GM18909 (cell line): Measurements from ENCODE around the gene PKIG.
"Not testable (repeated sequence)": the region's sequence is repeated elsewhere in the genome, so short reads cannot be mapped to it uniquely, and the experiment has no call there.

Source experiments
- ATAC-seq: cut with Tn5 transposase; IDR thresholded peaks from one replicate; pipeline ENCODE4 v1.9.1; 2021; ENCODE audit warnings: mild to moderate bottlenecking; ENCODE audit not compliant: unreplicated experiment, poor library complexity

The PKIG gene

GRCh38 chr20:44571362-44571988 lies 10.9 kb upstream of the PKIG start:
- no peak for ATAC-seq

- no peak for ATAC-seq
Measured at GRCh38 chr20:44572551-44573500, 9.6 kb upstream of the PKIG start.

DNA sequence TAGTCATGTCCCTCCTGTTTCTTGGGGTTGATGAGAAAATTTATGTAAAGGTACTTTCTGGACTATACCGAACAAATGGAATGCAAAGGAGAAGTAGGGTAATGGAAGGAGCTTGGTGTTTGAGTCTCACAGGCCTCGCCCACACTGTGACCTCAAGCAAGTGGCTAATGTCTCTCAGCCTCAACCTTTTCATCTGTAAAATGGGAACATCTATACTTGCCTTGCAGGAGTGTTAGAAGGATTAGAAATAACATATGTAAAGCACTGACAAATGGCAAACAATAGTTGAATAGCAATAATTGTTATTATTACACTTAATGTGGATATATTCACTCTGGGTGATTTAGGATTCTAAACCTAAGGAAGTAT lies 8.9 kb upstream of the PKIG start:
- ATAC-seq, result no peak

DNA sequence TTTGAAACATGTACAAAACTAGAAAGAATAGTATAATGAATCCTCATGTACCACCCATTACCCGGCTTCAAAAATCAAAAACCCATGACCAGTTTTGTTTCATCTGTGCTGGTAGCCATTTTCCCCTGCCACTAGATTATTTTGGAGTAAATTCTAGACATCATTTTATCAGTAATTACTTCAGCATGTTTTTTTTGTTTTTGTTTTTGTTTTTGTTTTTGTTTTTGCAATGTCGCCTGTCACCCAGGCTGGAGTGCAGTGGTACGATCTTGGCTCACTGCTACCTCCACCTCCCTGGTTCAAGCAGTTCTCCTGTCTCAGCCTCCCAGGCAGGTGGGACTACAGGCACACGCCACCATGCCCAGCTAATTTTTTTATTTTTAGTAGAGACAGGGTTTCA lies 8.0 kb upstream of the PKIG start:
- ATAC-seq, result no peak

DNA sequence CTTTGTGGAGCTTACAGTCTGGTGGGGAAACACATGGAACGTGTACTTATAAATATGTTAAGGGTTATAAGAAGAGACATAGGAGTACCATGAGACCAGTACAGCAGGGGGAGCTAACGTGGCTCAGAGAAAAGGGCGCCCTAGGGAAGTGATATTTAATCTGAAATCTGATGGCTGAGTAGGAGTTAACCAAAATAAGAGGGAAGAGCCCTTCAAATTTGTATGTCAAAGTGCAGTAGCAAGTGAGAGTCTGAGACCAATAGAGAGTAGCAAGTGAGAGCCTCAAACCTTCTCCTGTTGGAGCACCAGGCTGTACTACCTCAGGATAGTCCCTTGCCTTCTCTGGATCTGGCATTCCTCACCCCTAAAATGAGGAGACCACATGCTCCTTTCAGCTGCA lies 6.1 kb upstream of the PKIG start:
- ATAC-seq, result no peak

- ATAC-seq, result no peak
Measured at GRCh38 chr20:44579313-44580081, 2.9 kb upstream of the PKIG start.

- ATAC-seq, result no peak
Measured at GRCh38 chr20:44580581-44581268, 1.7 kb upstream of the PKIG start.

- no peak for ATAC-seq
Measured at GRCh38 chr20:44581515-44581914, 864 bp upstream of the PKIG start.

GRCh38 chr20:44583157-44583556 lies 778 bp downstream of the PKIG start:
- no peak for ATAC-seq

- no peak for ATAC-seq
Measured at GRCh38 chr20:44584162-44584561, 1.8 kb downstream of the PKIG start.

DNA sequence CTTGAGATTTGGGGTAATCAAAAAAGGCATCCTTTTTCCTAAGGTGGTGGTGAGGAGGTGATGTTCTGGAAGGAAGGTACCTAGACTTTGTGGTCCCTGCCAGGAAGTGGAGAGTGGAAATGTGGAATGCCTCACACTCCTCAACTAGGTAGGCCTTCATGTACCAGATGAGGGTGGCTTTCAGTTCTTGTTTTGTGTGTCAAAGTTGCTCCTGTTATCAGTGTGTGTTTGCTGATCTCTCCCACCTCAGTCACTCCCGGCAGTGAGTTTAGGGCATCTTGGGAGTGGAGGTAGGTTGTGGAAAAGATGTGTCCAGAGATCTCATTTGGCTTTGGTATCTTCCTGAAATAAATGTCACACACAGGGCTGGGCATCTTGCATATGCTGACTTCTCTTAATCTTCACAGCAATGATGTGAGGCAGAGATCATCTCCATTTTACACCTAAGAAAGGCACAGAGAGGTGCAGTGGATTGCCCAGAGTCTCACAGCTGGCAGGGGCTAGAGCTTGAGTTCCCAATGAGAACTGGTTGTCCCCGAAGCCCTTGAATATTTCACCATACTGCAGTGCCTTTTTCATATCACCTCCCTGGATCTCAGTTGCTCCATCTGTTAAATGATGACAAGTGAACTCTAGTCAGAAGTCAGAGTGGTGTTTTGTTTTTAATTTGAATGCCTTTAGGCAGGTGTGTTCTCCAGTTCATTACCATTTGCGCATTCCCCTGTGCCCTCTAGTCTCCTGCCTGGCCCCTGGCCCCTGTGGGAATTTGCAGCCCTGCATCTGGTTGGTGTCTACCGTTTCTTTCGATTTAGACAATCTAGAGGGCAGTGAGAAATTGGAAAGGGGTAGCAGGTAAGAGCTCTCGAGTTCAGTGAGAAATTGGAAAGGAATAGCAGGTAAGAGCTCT lies 2.9 kb downstream of the PKIG start:
- ATAC-seq, result no peak

- peak; percentile 80 for ATAC-seq
Measured at GRCh38 chr20:44586289-44586911, 4.0 kb downstream of the PKIG start.

DNA sequence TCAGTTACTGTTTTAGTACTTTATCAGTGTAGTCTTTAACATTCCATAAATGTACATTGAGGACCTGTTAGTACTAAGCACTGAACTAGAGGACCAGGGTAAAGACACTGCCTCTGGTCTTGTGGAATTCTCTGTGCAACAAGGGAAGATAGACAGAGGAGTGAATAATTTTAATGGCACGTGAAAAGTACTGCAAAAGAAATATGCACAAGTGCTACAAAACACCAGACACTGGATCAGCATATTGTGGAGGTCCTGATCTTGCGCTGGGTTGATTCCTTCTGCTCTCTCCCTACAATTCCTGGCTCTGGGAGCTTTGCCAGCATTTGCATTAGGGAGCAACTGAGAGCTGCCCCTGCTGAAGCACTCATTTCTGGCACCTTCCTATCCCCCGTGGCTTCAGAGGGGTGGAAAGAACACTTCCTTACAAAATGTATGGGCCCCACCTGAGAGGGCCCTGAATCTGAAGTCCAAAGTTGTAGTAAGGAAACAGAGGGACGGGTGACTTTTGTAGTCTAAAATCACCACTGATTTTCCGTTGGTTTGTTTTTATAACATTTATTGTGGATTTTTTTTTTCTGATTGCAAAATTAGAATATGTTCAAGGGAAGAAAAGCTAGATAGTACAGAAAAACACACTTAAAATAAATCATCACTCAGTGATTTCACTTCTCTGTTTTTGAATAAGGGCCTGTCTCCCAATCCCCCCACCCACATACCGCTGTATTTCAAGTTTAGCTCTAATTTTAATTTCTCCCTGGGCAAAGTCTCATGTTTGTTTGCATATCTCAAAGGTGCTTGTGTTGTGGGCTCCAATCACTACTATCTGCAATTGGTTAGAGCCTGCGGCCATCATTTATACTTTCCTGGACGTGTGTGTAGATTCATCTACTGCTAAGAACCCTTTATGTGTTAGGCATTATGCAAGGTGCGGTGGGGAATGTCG lies 4.9 kb downstream of the PKIG start:
- no peak for ATAC-seq

DNA sequence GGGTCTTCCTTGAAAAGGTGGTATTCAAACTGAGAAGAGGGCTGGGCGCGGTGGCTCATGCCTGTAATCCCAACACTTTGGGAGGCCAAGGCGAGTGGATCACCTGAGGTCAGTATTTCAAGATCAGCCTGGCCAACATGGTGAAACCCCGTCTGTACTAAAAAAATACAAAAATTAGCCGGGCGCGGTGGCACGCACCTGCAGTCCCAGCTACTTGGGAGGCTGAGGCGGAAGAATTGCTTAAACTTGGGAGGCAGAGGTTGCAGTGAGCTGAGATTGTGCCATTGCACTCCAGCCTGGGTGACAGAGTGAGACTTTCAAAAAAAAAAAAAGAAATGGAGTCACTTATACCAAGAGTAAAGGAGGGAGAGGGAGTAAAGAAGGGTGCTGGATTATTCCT lies 5.9 kb downstream of the PKIG start:
- not testable (repeated sequence) for ATAC-seq

DNA sequence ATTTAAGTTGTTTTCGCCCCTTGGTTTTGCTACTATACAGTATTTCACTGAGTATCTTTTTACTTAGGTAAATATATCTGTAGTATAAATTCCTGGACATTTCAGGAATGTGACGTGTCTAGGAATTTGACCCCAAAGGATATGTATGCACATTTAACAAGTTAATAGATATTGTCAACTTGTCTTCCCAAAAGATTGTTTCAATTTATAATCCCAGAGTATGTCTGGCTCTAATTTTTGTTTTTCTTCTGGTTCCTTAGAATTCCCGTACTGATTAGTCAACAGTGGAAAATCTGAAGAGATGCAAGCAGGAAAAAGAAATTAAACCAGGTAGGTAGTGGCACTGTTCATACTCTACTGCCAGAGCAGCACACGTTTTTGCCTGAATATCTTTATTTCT lies 7.2 kb downstream of the PKIG start:
- ATAC-seq, result no peak

DNA sequence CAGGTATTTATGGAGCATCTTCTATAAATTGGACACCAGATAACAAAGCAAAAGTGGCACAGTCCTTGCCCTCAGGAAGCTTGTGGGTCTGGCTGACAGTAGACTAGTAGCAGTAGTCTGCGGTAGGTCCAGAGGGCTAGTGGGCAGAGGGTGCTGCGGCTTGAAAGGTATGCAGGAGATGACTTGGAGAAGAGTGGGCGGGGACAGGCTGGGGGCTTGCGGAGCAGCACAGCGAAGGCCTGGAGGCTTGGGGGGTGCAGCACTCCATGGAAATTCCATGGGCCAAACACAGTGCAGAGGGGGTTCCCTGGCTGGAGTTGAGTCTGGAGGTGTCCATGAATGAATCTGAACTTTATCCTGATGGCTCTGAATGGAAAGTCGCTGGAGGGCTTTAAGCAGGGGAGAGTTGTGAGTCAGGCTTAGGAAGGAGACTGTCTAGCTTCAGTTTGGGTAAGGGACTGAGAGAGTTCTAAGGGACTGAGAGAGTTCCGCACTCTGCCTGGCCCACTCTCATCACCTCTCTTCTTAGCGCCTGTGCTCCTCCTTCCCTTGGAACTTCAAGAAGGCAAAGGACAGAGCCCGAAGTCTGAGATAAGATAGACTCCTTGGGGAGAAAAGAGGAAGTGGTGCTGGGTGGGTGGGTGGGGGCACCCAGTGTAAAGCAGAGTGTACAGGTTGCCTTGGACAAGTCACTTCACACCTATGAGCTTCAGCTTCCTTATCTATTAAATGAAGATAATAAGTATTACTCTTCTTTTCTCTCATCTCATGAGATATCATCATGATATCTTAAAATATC lies 8.8 kb downstream of the PKIG start:
- no peak for ATAC-seq

- no peak for ATAC-seq
Measured at GRCh38 chr20:44592366-44592765, 10.0 kb downstream of the PKIG start.
